H9 (cell line): ENCODE results near the gene NID1. TPM values are rescaled to one million over a fixed set of nuclear protein-coding genes. Genes with fewer than 3 reads are reported as not detected.

ENCODE experiments used
- DNase-seq: peaks from one replicate; pipeline ENCODE4 v3.0.0-alpha.2; 2017
- H2AFZ ChIP-seq: one replicate; pipeline ENCODE4 v1.6.1; 2013; ENCODE audit warnings: mild to moderate bottlenecking, low read length, control low read depth, moderate library complexity
- H2AK5ac ChIP-seq: 2 replicates; pipeline ENCODE4 v1.6.1; 2013; ENCODE audit warnings: low read length, control low read depth, mixed read lengths; ENCODE audit not compliant: insufficient read length
- H2BK120ac ChIP-seq: one replicate; pipeline ENCODE4 v1.6.1; 2013; ENCODE audit warnings: low read depth, mild to moderate bottlenecking, low read length, control low read depth, inconsistent platforms; ENCODE audit not compliant: poor library complexity, severe bottlenecking
- H2BK12ac ChIP-seq: 2 replicates; pipeline ENCODE4 v1.6.1; 2013; ENCODE audit warnings: low read length, control low read depth, mixed read lengths, low read depth; ENCODE audit not compliant: insufficient read length
- H2BK15ac ChIP-seq: 2 replicates; pipeline ENCODE4 v1.6.1; 2013; ENCODE audit warnings: low read depth, low read length, control low read depth
- H2BK20ac ChIP-seq: one replicate; pipeline ENCODE4 v1.6.1; 2013; ENCODE audit warnings: low read depth, mild to moderate bottlenecking, low read length, control low read depth, inconsistent platforms; ENCODE audit not compliant: poor library complexity, severe bottlenecking
- H2BK5ac ChIP-seq: 2 replicates; pipeline ENCODE4 v1.6.1; 2013; ENCODE audit warnings: low read length, control low read depth, mixed read lengths; ENCODE audit not compliant: insufficient read length
- H3K14ac ChIP-seq: 2 replicates; pipeline ENCODE4 v1.6.1; 2013; ENCODE audit warnings: low read length, control low read depth; ENCODE audit not compliant: insufficient read depth
- H3K18ac ChIP-seq: 2 replicates; pipeline ENCODE4 v1.6.1; 2013; ENCODE audit warnings: low read depth, mild to moderate bottlenecking, mixed read lengths, low read length, control low read depth; ENCODE audit not compliant: insufficient read length
- H3K23ac ChIP-seq: 2 replicates; pipeline ENCODE4 v1.6.1; 2013; ENCODE audit warnings: low read length, control low read depth, mixed read lengths, low read depth; ENCODE audit not compliant: insufficient read length
- H3K23me2 ChIP-seq: 2 replicates; pipeline ENCODE4 v1.6.1; 2013; ENCODE audit warnings: low read depth, mild to moderate bottlenecking, mixed read lengths, low read length, control low read depth; ENCODE audit not compliant: insufficient read length, poor library complexity, severe bottlenecking
- H3K27ac ChIP-seq: 2 replicates; pipeline ENCODE4 v1.5.1; 2013; ENCODE audit warnings: low read length, control low read depth, mixed read lengths, low read depth; ENCODE audit not compliant: insufficient read length
- H3K27me3 ChIP-seq: 2 replicates; pipeline ENCODE4 v1.6.1; 2013; ENCODE audit warnings: low read length, control low read depth, inconsistent platforms; ENCODE audit not compliant: insufficient read depth
- H3K4ac ChIP-seq: 2 replicates; pipeline ENCODE4 v1.6.1; 2013; ENCODE audit warnings: low read depth, mild to moderate bottlenecking, control low read depth, inconsistent platforms, low read length, moderate library complexity
- H3K4me1 ChIP-seq: 2 replicates; pipeline ENCODE4 v1.6.1; 2013; ENCODE audit warnings: low read length, control low read depth, inconsistent platforms; ENCODE audit not compliant: insufficient read depth
- H3K4me2 ChIP-seq: 2 replicates; pipeline ENCODE4 v1.6.1; 2013; ENCODE audit warnings: low read length, control low read depth, mixed read lengths; ENCODE audit not compliant: insufficient read length, insufficient read depth
- H3K56ac ChIP-seq: 2 replicates; pipeline ENCODE4 v1.6.1; 2013; ENCODE audit warnings: low read depth, mild to moderate bottlenecking, mixed read lengths, low read length, control low read depth; ENCODE audit not compliant: insufficient read length
- H3K79me1 ChIP-seq: 2 replicates; pipeline ENCODE4 v1.6.1; 2013; ENCODE audit warnings: low read depth, mild to moderate bottlenecking, moderate library complexity, low read length, control low read depth, inconsistent platforms; ENCODE audit not compliant: insufficient read depth, poor library complexity, severe bottlenecking
- H3K79me2 ChIP-seq: 2 replicates; pipeline ENCODE4 v1.6.1; 2013; ENCODE audit warnings: low read length, control low read depth, inconsistent platforms; ENCODE audit not compliant: insufficient read depth
- H3K9ac ChIP-seq: 2 replicates; pipeline ENCODE4 v1.6.1; 2013; ENCODE audit warnings: low read length, control low read depth, mixed read lengths; ENCODE audit not compliant: insufficient read length; ENCODE audit errors: extremely low read depth
- H3K9me3 ChIP-seq: one replicate; pipeline ENCODE4 v1.6.1; 2013; ENCODE audit warnings: low read depth, low read length, inconsistent platforms; ENCODE audit not compliant: control insufficient read depth
- H3T11ph ChIP-seq: one replicate; pipeline ENCODE4 v1.6.1; 2013; ENCODE audit warnings: mild to moderate bottlenecking, low read length, control low read depth, inconsistent platforms
- H4K20me1 ChIP-seq: one replicate; pipeline ENCODE4 v1.6.1; 2013; ENCODE audit not compliant: control insufficient read depth, insufficient read length, insufficient read depth
- H4K5ac ChIP-seq: 2 replicates; pipeline ENCODE4 v1.6.1; 2013; ENCODE audit warnings: low read depth, mild to moderate bottlenecking, mixed read lengths, low read length, control low read depth; ENCODE audit not compliant: insufficient read length
- H4K8ac ChIP-seq: replicated peaks from 2 replicates; pipeline ENCODE4 v1.6.1; 2013; ENCODE audit warnings: low read length, control low read depth, mixed read lengths, low read depth; ENCODE audit not compliant: insufficient read length
- H4K91ac ChIP-seq: 2 replicates; pipeline ENCODE4 v1.6.1; 2013; ENCODE audit warnings: low read depth, mild to moderate bottlenecking, moderate library complexity, mixed read lengths, low read length, control low read depth; ENCODE audit not compliant: insufficient read length
- H3K27ac Mint-ChIP-seq, 3 experiments: 2 replicates in 2 of 3; 3 replicates in 1 of 3; pipeline ENCODE4 v1.8.0; 2020 to 2021; ENCODE audit warnings: mixed read lengths in 3 of 3, mild to moderate bottlenecking in 1 of 3, moderate library complexity in 1 of 3
- H3K27me3 Mint-ChIP-seq: 2 replicates; pipeline ENCODE4 v1.8.0; 2021; ENCODE audit warnings: low read depth, mild to moderate bottlenecking, moderate library complexity, mixed read lengths
- H3K36me3 Mint-ChIP-seq, 3 experiments: 2 replicates in 2 of 3; 3 replicates in 1 of 3; pipeline ENCODE4 v1.8.0; 2020 to 2021; ENCODE audit warnings: low read depth in 3 of 3, mixed read lengths in 3 of 3; ENCODE audit not compliant: insufficient read depth in 1 of 3
- H3K4me1 Mint-ChIP-seq, 2 experiments: 2 replicates each; pipeline ENCODE4 v1.8.0; 2020; ENCODE audit warnings: mixed read lengths in 2 of 2
- H3K4me3 Mint-ChIP-seq, 2 experiments: 2 replicates in 1 of 2; 3 replicates in 1 of 2; pipeline ENCODE4 v1.8.0; 2020 to 2021; ENCODE audit warnings: mild to moderate bottlenecking in 2 of 2, mixed read lengths in 2 of 2, moderate library complexity in 1 of 2
- H3K9me3 Mint-ChIP-seq, 2 experiments: 2 replicates in 1 of 2; 3 replicates in 1 of 2; pipeline ENCODE4 v1.8.0; 2020; ENCODE audit warnings: mild to moderate bottlenecking in 2 of 2, mixed read lengths in 2 of 2, moderate library complexity in 1 of 2
- WGBS: extraction: QIAGEN DNeasy Blood & Tissue Kit; methylation state at CpG from one replicate; pipeline ENCODE4 v1.1.7; 2013; ENCODE audit warnings: missing lambda C conversion rate, low lambda C conversion rate, mixed read lengths; ENCODE audit not compliant: insufficient read length; ENCODE audit errors: extremely low coverage; 5-methylcytosine and 5-hydroxymethylcytosine counted together
- total RNA-seq: library from RNA; stranded (reverse); gene quantifications from 2 replicates; pipeline ENCODE4 v1.2.1, GENCODE V29; 2021
- TF ChIP-seq, protein P1 (sequence below): fragments of 200-600 bp; sonication (generic); conservative IDR thresholded peaks from 3 replicates; pipeline ENCODE4 v1.8.0; 2021; ENCODE audit warnings: antibody characterized with exemption, mild to moderate bottlenecking

NID1 gene
- total RNA-seq, 1 experiment from 2014 or later: 28.5 TPM

DNA sequence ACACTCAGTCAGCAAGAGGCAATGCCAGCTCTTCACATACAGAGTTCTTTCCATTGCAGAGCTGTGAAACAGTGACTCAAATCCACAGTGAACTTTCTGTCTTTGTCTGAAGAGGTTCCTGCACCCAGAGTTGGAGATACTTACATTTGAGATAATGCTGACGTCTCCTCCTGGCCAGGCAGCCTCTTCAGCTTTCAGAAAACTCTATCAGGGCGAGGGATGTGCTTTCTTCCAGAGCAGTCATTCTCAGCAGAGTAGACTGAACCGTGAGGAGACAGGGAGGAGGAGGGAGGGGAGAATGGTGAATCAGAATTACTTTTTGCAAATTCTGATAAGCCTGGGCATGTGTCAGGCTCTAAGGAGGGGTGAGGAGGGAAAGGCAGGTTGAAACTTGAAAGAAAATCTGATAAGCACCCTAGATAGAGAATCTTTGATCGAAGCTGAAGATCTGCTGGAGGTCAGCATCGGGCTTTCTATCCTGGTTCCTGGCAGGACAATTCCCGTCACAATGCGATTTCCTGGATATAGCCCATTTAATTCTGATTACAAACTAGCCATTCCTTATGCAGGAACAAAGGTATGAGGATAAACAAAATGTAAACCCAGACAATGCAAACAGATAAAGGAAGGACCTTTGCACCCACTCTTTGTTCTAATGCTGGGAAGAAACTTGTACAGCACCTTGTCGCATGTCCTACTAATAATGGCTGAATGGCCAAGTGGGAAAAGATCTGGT lies 18.9 kb upstream of the NID1 start:
- no peak overlapping the region for H3K27ac Mint-ChIP-seq
- Histone ChIP-seq H4K91ac (no peak overlapping the region), H3T11ph (no peak overlapping the region), H3K14ac (no peak overlapping the region), H2BK20ac (no peak overlapping the region), H4K5ac (no peak overlapping the region), H3K4me1 (no peaks in the 10 kb centered on the region), H3K9me3 (no peaks in the 10 kb centered on the region), H3K79me2 (no peaks in the 10 kb centered on the region), H2BK15ac (no peak overlapping the region), H2BK5ac (no peak overlapping the region), H3K56ac (no peak overlapping the region), H3K4me2 (no peak overlapping the region), H3K23me2 (no peaks in the 10 kb centered on the region), H3K27ac (no peak overlapping the region), H3K79me1 (no peaks in the 10 kb centered on the region), H2BK120ac (no peak overlapping the region), H3K9ac (no peak overlapping the region), H4K20me1 (no peaks in the 10 kb centered on the region), H3K27me3 (no peaks in the 10 kb centered on the region), H2AK5ac (no peak overlapping the region), H4K8ac (no peak overlapping the region), H3K18ac (no peak overlapping the region), H3K4ac (no peak overlapping the region), H2BK12ac (no peak overlapping the region), H3K23ac (no peak overlapping the region), H2AFZ (no peak overlapping the region)
- no peaks in the 10 kb centered on the region for H3K36me3 Mint-ChIP-seq
- H3K9me3 Mint-ChIP-seq: no peaks in the 10 kb centered on the region; a peak in 2 of 5 replicates
- no peak for DNase-seq
- H3K4me1 Mint-ChIP-seq: peaks cover 4 to 5% of the 10 kb centered on the region in 2 experiments; a peak in 1 of 4 replicates
- TF ChIP-seq, protein P1, sequence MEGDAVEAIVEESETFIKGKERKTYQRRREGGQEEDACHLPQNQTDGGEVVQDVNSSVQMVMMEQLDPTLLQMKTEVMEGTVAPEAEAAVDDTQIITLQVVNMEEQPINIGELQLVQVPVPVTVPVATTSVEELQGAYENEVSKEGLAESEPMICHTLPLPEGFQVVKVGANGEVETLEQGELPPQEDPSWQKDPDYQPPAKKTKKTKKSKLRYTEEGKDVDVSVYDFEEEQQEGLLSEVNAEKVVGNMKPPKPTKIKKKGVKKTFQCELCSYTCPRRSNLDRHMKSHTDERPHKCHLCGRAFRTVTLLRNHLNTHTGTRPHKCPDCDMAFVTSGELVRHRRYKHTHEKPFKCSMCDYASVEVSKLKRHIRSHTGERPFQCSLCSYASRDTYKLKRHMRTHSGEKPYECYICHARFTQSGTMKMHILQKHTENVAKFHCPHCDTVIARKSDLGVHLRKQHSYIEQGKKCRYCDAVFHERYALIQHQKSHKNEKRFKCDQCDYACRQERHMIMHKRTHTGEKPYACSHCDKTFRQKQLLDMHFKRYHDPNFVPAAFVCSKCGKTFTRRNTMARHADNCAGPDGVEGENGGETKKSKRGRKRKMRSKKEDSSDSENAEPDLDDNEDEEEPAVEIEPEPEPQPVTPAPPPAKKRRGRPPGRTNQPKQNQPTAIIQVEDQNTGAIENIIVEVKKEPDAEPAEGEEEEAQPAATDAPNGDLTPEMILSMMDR: no peak
- peaks cover 5% of the 10 kb centered on the region for H3K27me3 Mint-ChIP-seq
- WGBS: no CpG with 5 or more reads among the region's 8 CpGs
- no peak overlapping the region for H3K4me3 Mint-ChIP-seq
